NCI-H345 treated with DMSO at 0.1 percent for 48 hours (cell line): ENCODE measurements around the gene PDK2.

ENCODE experiments used
- DNase-seq: peaks from one replicate; lab custom pipeline; 2025; ENCODE audit not compliant: unreplicated experiment; lab: John Stamatoyannopoulos, UW

Gene PDK2

DNA sequence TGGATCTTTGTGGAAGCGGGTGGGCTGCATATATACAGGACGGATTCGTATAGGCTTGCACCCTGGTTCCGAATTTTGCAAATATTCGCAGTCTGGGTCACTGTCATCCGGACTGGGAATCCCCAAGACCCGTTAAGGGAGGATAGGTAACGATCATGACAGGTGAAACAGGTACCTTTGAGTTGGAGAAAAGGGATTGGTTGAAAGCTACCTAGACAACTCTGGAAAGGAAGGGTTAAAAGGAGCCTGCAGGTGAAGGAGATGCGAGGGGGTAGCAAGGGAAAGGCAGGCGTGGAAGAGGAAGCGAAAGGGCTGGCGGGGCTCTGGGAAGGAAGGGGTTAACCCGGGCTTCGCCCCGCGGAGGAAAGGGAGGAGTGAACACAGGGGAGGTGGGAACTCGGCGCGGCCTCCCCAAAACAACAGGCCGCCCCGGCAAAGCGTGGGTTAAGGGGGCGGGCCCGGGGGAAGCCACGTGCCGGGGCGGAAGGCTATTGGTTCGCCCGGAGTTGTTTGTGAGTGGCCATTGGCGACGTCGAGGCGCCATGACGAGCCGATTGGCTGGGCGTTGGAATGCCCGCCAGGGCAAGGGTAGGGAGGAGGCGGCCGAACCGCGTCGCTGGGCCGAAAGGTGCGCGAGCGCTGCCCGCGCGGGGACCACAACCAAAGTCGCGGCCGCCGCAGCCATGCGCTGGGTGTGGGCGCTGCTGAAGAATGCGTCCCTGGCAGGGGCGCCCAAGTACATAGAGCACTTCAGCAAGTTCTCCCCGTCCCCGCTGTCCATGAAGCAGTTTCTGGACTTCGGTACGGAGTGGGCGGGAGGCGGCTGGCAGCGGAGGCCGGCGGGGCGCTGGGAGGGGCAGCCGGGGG is at the start of gene PDK2:
Gene PDK2 (plus strand): TSS at position 599 of the 867 bp plus-strand sequence. CDS start 85 bp downstream, at position 684.
- peak; percentile 81 for DNase-seq

DNA sequence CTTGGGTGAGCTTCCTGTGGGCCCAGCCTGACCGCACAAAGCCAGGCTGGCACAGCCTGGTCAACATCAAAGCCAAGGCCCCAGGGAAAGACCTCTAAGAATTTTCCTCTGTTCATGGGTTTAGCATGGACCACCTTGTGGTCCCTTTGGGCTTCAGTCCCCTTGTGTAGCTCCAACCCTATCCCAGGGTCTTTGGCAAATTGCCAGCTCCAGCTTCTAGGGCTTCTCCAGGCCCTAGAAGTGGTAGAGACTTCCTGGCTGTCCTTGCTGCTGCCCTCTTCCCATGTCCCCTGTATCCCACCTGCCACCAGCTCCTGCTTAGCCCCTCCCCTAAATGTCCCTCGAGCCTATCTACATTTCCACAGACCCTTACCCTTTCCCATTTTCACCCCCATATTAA is 49.0 kb upstream of the PDK2 start:
- no peak for DNase-seq

DNA sequence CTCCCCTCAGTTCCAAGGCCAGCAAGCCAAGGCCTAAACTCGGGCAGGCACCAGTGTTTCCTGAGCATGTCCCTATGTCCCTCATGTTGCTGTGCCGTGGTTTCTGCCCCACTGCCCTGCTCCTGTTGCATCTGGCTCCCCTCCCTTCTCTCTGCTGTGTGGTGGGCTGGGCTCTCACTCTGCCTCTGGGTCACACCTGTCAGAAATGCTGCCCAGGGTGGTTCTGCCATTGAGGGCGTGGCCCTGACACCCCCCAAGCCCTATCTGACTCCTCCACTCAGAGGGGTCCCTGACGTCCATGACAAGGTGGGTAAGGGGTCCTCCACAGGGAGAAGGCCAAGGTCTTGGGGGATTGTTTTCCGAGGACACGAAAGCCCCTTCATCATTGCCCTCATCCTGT is 48.5 kb upstream of the PDK2 start:
- DNase-seq = no peak

DNA sequence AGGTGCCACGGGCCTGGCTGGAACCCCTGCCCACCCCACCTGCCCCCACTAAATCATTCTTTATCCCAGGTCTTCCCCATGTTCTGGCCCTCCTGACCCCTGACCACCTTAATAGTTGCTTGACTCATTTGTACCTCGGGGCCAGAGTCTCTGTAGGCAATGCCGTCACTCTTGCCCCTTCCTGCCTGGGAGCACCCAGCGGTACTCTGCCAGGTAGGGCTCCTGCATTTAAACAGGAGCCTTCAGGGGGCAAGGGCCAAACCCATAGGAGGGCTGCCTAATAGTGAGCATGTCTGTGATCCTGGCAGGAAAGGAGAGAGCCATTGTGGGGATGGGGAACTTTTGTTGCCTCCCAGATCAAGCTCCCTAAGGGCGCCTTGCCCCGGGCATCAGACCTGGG is 48.1 kb upstream of the PDK2 start:
- DNase-seq = no peak

DNA sequence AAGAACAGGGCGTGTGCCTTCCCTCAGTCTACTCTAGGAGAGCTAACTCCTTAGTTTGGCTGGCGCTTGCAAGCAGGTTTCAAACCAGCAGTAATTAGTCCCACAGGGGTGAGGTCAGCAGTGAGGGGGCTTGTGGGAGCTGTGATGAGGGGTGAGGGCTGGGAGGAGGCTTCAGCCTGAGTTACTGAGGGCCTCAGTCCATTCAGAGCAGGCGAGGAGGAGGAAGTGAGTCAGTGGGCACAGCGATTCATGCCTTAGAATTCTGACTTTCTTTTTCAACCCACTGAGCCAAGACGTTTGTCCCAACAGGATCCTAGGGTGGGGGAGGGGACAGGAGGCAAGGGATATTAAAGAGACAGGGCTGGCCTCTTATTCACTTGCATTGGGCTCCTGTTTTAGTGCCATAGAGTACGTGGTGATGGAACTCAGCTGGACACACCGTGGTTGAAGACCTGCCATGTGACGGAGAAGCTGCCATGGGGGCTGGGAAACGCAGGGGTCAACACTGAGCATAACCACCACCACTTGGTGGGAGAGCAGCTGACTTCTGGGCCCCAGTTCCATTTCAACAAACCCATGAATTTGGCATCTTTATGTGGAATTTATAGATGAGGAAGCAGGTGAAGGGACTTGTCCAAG is 47.5 kb upstream of the PDK2 start:
- no peak for DNase-seq

DNA sequence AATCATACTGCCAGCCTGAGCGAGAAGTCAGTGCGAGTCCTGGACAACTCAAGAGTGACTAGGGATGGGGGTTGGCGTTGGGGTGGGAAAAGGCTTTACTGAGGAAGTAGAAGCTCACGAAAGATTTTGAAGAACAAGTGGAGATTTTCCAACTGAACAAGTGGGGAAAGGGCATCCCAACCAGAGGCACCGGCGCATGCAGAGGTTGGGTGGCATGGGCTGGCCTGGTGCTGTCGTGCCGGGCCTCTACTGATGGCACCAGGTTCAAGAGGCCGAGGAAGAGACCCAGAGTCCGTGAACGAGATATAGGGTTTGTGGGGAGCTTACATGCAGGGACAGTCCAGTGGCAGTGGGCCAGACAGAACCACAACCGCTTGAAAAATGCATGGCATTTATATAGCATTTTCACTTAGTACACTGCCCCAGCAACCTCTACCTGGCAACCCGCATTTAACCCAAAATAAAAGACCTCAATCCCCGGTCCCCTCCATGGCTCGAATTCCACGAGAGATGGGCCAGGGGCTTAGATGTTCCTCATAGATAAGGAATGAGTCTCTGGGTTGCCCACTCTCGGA is 46.9 kb upstream of the PDK2 start:
- DNase-seq = no peak

DNA sequence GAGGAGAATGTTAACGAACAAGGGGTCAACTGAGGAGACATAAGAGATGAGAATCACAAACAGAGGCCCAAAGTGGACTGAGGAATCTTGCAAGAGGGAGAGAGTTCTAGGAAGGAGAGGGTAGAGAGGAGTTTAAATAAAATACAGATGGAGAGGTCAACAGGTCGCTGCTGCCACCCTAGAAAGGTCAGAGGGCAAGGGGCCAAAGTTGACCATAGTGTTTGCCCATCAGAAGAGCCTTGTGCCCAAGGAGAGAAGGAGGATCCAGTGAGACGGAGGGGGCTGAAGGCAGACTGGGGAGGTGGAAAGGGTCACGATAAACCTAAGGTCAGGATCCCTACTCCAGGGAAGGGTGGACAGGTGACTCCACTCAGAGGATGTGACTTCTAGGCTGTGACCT is 46.2 kb upstream of the PDK2 start:
- DNase-seq = no peak

DNA sequence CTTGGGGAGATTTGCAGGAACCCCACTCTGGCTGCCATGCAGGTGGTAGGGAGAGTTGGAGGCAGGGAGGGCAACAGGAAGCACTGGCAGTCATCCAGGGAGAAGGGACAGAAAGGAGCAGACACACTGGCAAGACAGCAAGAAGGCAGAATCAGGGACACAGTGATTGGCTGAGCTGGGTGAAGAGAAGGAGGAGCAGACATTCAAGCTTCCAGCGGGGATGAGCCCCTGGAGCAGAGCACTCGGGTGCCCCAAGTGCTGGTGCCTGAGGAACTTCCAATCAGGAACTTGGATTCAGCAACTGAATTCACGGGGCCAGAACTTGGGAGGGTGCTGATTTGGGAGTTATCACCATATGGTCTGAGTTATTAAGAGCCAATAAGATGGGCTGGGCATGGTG is 45.5 kb upstream of the PDK2 start:
- no peak for DNase-seq

DNA sequence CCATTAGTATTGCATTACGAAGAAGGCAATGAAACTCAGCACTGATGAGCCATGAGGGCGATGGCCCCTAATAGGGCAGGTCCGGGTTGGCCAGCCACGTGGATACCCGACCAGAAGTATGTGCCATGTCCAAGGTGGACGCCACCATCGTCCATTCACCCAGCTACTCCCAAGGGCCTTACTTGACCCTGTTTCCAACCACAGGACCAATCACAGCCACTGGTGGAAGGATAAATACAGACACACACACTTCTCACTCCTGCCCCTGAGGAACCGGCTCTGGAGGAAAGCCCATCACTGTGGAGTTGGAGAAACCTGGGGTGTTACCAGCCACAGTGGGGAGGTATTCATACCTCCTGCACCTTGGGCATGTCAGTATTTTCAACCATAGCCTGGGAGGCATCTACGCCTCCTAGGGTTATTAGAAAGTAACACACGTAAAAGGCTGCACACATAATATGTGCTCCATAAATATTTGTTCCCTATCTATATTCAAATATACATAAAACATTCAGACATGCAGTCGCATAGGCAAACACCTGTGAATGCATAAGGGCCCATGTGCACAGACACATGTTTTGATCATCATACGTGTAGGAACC is 44.6 kb upstream of the PDK2 start:
- DNase-seq = no peak

DNA sequence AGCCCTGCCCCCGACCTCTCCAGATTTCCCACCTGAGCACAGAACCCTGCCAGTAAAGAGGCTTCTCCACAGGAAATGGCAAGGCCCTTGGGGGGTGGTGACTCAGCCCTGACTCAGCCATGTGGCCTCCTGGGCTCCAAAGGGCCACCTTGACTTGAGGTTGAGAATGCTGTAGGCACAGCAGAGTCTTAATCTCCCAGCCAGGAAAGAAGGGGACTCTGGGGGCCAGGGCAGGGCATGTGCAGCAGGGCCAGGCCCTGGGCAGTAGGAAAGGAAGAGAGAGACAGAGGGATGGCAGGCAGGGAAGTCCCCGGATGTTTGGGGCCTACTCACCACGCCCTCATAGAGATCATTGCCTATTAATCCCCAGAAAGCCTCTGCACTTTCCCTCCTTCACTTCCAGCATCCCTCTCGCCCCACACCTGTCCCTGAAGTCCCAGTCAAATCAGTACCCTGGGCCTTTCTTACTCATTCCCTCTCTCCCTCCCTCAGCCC is 44.0 kb upstream of the PDK2 start:
- DNase-seq = no peak

DNA sequence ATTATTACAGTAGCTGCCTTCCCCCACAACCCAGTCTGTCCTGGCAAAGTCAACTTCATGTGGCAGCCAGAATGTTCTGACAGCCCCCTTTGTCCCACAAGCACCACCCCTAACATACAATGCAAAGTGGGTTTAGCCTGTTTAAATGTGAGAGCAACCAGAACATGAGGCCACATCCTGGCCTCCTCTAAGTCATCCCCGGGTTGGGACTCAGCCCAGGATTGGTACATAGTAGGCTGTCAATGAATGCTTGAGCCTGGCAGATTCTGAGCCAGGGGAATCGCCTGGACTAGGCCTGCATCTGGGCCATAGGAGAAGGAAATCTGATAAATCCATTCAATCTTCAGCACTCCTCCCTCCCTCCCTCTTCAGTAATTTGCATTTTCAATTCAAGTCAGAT is 43.5 kb upstream of the PDK2 start:
- no peak for DNase-seq

DNA sequence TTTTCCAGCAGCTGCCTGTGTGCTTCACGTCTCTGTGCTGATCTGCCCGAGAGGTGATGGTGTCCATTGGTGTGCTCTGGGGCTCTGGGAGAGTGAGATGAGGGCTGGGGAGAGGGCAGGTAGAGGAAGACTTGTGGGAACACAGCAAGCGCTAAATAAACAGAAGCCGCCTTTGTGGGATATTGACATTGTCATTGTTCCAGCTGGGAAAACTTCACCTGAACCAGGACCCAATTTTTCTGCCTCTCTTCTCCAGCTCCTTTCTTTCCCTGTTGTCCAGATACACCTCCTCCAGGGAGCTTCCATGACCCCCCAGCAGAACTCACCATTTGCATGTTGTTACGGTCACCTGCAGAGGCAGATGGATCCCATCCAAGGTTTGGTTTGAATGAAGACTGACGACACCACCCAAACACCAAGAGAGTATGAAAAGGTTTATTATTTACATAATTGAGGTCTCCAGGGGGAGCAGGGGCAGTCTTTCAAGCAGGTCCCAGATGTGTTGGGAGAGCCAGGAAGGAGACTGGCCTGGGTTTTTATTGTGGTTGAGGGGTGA is 42.8 kb upstream of the PDK2 start:
- DNase-seq = peak; percentile 96

DNA sequence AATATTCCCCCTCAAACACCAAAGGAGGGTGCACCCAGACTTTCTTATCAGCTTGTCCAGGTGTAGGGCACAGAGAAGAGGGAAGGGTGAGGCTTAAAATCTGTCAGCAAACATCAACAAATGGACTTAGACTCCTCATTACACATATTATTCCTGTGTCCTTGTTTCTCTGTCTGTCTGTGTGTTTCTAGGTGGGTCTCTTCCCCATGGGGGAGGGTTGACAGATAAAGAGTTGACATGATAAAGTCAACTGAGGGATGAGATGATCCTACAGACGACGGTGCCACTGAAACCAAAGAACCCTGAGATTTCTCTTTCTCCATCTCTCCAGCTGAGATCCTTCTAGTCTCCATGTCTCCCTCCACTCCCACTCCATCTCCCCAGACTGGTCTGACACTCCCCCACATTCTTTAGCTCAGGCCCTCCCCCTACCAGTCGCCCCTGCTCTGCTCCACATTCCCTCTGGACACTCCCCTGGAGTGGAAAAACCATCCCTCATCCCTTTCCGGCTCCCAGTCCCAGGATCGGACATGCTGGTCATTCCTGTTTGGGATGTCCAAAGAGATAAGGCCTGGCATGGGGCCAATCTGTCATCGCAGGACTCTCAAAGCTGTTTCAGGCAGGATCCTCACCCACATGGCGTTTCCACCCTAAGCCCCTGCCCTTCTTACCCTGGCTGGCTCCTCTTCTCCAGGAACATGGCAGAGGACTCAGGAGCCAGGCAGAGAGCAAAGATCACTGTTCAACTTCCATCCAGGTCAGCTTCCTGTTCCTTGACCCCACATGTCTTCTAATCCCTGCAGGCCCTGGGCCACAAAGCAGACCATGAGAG is 42.1 kb upstream of the PDK2 start:
- DNase-seq = no peak

DNA sequence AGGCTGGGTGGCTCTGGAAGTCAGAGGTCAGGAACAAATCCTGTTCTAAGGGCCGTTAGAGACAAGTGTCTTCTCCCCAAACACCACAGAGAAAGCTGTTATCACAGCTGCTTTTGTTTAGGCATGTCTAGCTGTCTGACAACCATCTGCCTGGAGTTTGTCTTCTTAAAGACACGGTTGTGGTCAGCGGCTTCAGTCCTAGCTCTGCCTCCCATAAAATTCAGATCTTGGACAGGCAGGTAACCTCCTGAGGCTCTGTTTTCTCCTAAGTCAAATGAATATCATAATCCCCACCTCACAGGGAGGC is 41.5 kb upstream of the PDK2 start:
- DNase-seq = no peak

DNA sequence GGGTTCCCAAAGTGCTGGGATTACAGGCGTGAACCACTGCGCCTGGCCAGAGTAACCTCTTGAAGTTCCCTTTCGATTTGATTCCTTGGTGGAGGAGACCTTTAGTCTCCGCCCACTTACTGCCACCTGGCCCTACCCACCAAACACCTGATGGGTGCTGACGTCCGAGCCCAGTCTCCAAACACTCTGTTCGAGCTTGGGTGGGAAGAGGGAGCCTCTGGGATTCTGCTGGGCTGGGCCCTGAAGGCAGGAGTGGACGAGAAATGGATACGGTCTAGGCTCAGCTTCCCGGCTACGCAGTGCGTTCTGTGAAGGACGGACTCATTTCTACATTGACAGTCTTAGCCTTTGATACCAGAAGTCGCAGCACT is 40.1 kb upstream of the PDK2 start:
- DNase-seq = peak; percentile 63

DNA sequence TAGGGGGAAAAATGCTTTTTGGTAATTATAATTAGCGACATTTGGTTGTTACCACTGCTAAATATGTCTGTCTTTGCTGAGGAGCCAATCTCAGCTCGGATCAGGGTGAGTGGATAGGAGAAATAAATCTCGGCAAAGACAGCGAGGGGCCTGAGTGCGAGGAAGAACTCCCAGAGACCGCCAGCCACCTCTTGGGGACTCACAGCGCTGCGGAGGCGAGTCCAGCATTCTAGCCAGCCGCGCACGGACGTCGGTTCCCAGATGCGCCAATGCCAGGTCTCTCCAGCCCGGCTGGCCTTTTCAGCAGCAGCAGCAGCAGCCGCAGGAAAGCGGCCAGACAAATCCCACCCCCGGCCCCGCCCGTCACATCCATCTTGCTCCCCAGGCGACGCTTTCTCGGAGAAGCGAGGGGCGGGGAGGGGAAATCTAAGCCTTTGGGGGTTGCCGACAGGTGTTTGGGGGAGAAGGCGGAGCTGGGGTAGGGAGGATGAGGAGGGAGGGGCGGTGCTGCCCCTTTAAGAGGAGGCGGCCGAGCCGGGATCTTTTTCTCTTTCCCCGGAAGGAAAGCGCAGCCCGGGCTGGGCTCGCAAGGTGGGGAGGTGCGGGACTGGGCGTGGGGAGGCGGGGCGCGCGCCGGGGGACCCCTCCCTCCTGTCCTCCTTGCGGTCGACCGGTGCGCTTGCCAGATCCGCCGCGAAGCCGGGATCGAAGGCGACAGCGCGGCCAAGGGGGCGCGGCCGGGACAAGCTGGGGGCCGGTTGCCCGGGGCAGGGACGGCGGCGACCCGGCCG is 39.5 kb upstream of the PDK2 start, which contains the start of gene ITGA3:
Gene ITGA3 (plus strand): TSS at position 685 of the 791 bp plus-strand sequence. CDS start 330 bp downstream, outside the sequence.
- peak; percentile 82 for DNase-seq

DNA sequence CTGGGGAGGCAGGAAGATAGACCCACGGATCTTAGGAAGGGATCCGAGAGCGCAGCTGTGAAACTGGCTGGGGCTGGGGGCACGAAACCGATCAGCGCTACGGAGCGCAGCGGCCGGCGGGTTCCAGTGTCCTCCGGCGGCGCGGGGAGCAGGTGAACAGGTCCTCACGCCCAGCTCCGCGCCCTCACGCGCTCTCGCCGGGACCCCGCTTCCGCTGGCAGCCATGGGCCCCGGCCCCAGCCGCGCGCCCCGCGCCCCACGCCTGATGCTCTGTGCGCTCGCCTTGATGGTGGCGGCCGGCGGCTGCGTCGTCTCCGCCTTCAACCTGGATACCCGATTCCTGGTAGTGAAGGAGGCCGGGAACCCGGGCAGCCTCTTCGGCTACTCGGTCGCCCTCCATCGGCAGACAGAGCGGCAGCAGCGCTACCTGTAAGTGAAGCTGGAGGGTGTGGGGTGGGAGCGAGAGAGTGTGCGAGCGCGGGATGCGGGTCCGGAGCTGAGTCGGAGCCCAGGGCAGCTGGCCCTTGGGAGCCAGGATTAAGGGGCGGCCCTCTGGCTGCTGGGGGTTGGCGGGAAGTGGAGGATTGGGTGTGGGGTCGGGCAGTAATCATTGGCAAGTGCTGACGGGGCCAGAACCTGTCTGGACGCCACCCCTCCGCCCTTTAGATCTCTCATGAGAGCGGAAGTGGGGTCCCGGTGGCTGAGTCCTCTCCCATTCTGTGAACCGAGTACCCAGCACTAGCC is 38.8 kb upstream of the PDK2 start:
- peak; percentile 51 for DNase-seq

DNA sequence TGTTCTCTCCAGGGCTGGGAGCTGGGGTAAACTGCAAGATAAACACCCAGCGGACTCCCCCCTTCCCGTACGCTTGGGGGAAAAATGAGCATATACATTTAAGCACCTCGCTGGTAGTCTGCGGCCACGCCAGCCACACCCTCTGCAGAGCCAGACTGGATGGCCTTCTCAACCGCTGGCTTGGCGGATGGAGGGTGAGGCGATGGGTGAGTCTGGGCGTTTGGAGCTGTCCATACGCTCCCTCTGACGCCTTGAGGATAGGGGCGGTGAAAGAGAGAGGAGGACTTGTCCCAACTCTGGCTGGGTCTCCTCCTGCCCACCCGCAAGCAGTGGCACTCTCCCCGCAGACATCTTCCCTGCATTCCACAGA is 38.2 kb upstream of the PDK2 start:
- no peak for DNase-seq

DNA sequence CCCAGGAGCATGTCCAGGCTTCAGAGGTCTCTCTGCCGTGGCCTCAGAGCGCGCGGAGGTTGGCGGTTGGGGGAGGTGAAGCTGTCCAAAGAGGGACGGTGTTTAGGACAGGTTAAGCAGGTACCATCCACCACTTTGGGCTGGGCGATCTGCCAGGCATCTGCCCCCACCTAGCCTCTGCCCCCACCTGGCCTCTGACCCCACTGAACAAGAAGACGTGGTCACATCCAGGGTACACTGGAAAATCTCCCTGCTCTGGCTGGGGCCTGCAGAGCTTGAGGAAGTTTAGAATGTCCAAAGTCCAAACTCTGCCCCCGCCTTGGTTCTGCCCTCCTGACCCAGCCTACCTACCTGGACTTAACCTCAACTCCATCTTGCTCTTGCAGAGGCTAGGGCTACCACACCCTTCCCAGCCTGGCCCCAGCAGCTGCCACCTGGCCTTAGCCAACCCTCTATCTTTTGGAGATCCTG is 37.6 kb upstream of the PDK2 start:
- no peak for DNase-seq
